SU-DHL-6 (cell line): ENCODE measurements around the gene CLPTM1L.

ENCODE experiments used
- EZH2phosphoT487 ChIP-seq: fragments of 200-600 bp; sonication (generic), shearing (Covaris generic); conservative IDR thresholded peaks from 2 replicates; pipeline ENCODE4 v1.6.1; 2018; ENCODE audit warnings: mild to moderate bottlenecking, antibody characterized with exemption, low read length, moderate library complexity, mixed read lengths
- TF ChIP-seq, protein P1 (sequence below): fragments of 200-600 bp; sonication (generic); IDR thresholded peaks from one replicate; pipeline ENCODE4 v1.5.1; 2017; ENCODE audit warnings: antibody characterized with exemption, mild to moderate bottlenecking, low read length, moderate library complexity; ENCODE audit not compliant: insufficient read depth, poor library complexity, severe bottlenecking

- TF ChIP-seq, protein P1, sequence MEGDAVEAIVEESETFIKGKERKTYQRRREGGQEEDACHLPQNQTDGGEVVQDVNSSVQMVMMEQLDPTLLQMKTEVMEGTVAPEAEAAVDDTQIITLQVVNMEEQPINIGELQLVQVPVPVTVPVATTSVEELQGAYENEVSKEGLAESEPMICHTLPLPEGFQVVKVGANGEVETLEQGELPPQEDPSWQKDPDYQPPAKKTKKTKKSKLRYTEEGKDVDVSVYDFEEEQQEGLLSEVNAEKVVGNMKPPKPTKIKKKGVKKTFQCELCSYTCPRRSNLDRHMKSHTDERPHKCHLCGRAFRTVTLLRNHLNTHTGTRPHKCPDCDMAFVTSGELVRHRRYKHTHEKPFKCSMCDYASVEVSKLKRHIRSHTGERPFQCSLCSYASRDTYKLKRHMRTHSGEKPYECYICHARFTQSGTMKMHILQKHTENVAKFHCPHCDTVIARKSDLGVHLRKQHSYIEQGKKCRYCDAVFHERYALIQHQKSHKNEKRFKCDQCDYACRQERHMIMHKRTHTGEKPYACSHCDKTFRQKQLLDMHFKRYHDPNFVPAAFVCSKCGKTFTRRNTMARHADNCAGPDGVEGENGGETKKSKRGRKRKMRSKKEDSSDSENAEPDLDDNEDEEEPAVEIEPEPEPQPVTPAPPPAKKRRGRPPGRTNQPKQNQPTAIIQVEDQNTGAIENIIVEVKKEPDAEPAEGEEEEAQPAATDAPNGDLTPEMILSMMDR = no peak
- TF ChIP-seq EZH2phosphoT487 = no peak
Measured at GRCh38 chr5:1358726-1359025, 13.8 kb upstream of the CLPTM1L start.
